ENCODE results near the gene STX4.

The STX4 gene

GRCh38 chr16:31063843-31064611 lies 30.7 kb downstream of the STX4 start:
- DNase-seq (ENCODE audit: low read depth in 2 of 2, low spot score in 1 of 2) = no peak

DNA sequence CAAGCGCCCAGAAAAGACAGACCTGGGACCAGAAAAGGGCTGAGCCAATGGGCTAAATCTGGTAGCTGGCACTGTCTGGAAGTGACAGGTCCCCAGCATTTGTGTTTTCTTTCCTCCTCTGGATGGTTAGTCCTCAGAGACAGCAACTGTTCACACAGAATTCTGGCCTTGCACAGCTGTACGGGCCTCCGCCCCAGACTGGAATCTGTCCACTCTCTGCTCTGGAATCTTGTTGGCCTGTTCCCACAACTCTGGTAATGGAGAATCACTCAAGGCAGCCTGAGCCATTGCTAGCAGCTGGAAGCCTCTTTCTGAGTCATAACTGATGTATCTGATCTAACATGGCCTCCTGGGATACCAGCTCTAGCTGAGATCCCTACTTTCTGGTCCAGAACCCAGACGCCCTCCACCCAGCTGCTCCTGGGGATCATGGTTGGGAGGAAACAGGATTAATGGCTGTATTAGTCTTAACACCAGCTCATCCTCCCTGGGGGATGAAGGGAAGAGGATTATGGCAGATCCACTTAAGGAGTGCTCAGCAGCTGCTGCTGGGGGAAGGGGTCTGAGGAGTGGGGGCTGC lies 31.6 kb downstream of the STX4 start:
- DNase-seq (ENCODE audit: low read depth in 2 of 2, low spot score in 1 of 2) = no peak

DNA sequence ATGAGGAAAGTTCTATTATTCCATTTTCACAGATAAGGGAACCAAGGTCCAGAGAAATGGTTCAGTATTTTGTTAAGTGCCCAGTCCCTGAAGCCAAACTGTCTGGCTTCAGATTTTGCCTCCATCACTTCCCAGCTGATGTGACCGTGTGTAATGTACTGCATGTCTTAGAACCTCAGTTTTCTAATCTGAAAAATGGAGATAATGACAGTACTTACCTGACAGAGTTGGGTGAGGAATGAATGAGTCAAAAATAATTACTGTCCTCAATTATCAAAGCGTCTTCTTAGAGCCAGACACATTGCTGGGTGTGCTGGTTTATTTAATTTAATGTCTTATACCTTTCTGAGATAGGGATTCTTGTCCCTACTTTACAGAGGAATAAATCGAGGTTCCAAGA lies 34.0 kb downstream of the STX4 start:
- DNase-seq (ENCODE audit: low read depth in 2 of 2, low spot score in 1 of 2) = no peak

- DNase-seq (ENCODE audit: low read depth in 2 of 2, low spot score in 1 of 2) = no peak
These were observed 38.5 kb downstream of the STX4 start for GRCh38 chr16:31071861-31072260.

GRCh38 chr16:31072540-31073141 lies 39.3 kb downstream of the STX4 start:
- DNase-seq (ENCODE audit: low read depth in 2 of 2, low spot score in 1 of 2) = no peak

DNA sequence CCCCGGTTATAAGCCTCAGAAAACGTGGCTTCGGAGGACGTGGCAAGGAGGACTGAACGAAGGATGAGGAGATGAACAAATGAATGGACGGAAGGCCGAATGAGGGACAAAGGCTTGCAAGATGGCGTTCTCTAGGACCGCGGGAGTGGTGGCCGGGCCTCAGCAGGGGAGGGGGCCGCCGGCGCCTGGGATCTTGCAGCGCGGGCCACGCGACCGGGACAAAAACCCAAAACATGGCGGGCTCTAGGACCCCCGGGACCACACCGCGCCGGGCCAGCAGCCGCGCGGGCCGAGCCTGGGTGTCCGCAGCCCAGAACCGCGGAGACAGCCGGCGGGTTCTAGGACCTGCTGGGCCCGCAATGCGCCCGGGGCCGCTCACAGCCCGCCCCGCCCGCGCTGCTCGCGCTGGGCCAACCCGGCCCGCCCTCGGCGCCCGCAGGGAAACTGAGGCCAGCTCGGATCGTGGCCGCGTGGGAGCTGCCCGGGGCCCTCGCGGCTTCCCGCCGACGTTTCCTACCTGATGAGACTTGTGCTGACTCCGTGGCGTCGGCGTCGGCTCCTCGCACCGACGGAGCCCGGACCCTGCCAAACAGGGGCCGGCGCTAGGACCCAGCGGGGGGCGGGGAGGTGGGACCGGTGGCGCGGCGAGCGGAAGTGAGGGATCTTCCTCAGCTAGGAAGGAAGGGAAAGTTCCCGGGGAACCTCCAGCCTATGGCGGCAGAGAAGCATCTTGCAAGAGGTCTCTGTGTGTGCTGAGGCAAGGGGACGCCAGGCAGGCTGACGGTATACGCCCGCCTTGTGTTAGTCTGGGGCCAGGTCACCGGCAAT lies 40.0 kb downstream of the STX4 start:
- peak; percentile 68 to 80 for DNase-seq (ENCODE audit: low read depth in 2 of 2, low spot score in 1 of 2)

DNA sequence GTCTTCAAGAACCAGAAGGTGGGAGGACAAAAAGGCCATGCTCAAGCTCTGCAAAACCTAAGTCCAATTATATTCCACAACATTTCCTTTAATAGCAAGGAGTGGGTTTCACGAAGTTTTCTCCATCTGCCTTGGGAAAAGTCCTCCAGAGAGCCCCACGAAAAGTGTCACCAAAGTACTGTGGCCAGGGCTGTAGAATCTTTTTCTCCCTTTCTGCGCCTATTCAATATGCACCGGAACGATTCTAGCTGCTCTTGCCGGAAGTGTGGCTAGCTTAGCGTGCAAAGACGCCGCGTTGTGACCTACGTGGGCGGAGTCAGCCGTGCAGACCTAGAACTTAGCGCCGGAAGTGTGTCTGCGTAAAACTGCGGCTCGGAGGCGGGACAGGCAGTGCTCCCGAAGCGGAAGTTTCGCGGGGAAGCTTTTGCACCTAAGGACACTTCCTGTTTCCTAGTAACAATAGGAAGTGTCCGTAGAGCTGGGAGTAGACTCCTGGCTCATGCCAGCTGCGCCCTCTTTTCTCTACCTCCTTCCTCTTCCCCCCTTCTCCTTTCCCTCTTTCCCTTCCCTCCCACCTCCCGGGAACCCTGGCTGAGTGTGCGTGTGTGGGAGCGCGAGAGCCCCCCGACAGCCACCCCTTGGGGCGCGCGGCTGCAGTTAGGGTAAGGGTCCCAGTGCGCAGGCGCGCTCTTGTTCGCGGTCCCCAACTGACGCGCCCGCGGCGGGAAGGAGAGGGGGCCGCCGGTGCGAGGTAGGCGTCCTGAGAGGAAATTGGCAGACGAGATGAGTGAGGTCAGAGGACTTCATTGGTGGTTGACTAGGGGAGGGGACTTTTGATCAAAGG lies 40.8 kb downstream of the STX4 start, which contains the start of the genes ZNF646 and ZNF668:
Gene ZNF646 (plus strand): TSS at position 453 of the 844 bp plus-strand sequence. CDS start 1,903 bp downstream, outside the sequence.
Gene ZNF668 (minus strand): TSS at position 271 of the 844 bp plus-strand sequence. CDS start 9,781 bp downstream, outside the sequence.
- DNase-seq (ENCODE audit: low read depth in 2 of 2, low spot score in 1 of 2) = peak; percentile 91 to 96

DNA sequence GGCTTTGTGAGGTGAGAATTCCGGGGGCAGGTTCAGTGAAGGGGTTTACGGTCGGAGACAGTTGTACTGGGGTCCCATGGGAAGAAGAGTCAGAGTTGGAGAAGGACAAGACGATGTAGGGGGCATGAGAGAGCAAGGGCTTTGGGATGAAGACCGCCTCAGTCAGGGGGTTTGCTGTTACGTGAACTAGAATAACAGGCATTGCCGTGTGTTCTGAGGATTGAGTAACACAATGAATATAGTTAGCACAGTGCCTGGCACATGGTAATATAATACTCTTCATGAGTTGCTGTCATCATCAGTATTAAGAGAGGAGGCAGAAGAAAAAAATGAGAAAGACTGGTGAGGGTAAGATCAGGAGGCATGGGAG lies 41.4 kb downstream of the STX4 start:
- no peak for DNase-seq (ENCODE audit: low read depth in 2 of 2, low spot score in 1 of 2)

DNA sequence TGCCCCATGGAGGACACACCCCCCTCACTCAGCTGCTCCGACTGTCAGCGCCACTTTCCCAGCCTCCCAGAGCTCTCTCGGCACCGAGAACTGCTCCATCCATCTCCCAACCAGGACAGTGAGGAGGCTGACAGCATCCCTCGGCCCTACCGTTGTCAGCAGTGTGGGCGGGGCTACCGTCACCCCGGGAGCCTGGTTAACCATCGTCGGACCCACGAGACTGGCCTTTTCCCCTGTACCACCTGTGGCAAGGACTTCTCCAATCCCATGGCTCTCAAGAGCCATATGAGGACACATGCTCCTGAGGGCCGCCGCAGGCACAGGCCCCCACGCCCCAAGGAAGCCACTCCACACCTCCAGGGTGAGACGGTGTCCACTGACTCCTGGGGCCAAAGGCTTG lies 43.0 kb downstream of the STX4 start:
- no peak for DNase-seq (ENCODE audit: low read depth in 2 of 2, low spot score in 1 of 2)

GRCh38 chr16:31077024-31077423 lies 43.7 kb downstream of the STX4 start:
- no peak for DNase-seq (ENCODE audit: low read depth in 2 of 2, low spot score in 1 of 2)

DNA sequence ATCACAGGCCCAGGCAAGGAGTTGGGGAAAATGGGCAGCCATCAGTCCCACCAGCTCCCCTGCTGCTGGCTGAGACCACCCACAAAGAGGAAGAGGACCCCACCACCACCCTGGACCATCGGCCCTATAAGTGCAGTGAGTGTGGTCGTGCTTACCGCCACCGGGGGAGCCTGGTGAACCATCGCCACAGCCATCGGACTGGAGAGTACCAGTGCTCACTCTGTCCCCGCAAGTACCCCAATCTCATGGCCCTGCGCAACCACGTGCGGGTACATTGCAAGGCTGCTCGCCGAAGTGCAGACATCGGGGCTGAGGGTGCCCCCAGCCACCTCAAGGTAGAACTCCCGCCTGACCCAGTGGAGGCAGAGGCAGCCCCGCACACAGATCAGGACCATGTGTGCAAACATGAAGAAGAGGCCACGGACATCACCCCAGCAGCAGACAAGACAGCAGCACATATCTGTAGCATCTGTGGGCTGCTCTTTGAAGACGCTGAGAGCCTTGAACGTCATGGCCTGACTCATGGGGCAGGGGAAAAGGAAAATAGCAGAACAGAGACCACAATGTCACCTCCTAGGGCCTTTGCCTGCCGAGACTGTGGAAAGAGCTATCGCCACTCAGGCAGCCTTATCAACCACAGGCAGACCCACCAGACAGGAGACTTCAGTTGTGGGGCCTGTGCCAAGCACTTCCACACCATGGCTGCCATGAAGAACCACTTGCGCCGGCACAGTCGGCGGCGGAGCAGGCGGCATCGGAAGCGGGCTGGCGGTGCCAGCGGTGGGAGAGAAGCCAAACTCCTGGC lies 44.4 kb downstream of the STX4 start:
- DNase-seq (ENCODE audit: low read depth in 2 of 2, low spot score in 1 of 2) = no peak

GRCh38 chr16:31078597-31079341 lies 45.4 kb downstream of the STX4 start:
- no peak for DNase-seq (ENCODE audit: low read depth in 2 of 2, low spot score in 1 of 2)

- no peak for DNase-seq (ENCODE audit: low read depth in 2 of 2, low spot score in 1 of 2)
These were observed 46.1 kb downstream of the STX4 start for GRCh38 chr16:31079342-31079944.

DNA sequence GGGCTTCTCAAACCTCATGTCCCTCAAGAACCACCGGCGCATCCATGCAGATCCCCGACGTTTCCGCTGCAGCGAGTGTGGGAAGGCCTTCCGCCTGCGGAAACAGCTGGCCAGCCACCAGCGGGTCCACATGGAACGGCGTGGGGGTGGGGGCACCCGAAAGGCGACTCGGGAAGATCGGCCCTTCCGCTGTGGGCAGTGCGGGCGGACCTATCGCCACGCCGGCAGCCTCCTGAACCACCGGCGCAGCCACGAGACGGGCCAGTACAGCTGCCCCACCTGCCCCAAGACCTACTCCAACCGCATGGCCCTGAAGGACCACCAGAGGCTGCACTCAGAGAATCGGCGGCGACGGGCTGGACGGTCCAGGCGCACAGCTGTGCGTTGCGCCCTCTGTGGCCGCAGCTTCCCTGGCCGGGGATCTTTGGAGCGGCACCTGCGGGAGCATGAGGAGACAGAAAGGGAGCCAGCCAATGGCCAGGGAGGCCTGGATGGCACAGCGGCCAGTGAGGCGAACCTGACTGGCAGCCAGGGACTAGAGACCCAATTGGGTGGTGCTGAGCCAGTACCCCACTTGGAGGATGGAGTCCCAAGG lies 46.8 kb downstream of the STX4 start:
- no peak for DNase-seq (ENCODE audit: low read depth in 2 of 2, low spot score in 1 of 2)

DNA sequence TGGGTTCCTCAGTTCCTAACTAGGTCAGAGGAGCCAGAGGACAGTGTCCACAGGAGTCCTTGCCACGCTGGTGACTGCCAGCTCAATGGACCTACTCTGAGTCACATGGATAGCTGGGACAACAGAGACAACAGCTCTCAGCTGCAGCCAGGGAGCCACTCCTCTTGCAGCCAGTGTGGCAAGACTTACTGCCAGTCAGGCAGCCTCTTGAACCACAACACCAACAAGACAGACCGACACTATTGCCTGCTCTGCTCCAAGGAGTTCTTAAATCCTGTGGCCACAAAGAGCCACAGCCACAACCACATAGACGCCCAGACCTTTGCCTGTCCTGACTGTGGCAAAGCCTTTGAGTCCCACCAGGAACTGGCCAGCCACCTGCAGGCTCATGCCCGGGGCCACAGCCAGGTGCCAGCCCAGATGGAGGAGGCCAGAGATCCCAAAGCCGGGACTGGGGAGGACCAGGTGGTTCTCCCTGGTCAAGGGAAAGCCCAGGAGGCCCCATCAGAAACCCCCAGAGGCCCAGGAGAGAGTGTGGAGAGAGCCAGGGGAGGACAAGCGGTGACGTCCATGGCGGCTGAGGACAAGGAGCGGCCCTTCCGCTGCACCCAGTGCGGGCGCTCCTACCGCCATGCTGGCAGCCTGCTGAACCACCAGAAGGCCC lies 47.5 kb downstream of the STX4 start:
- DNase-seq (ENCODE audit: low read depth in 2 of 2, low spot score in 1 of 2) = no peak

GRCh38 chr16:31081428-31082351 lies 48.3 kb downstream of the STX4 start:
- no peak for DNase-seq (ENCODE audit: low read depth in 2 of 2, low spot score in 1 of 2)
